GM04503 (cell line): ENCODE data around the gene RFX1.
"Not testable (repeated sequence)": the region's sequence is repeated elsewhere in the genome, so short reads cannot be mapped to it uniquely, and the experiment has no call there.

Experiments
- DNase-seq: peaks from one replicate; pipeline ENCODE4 v3.0.0-alpha.2; 2012; ENCODE audit warnings: low read depth

The RFX1 gene

DNA sequence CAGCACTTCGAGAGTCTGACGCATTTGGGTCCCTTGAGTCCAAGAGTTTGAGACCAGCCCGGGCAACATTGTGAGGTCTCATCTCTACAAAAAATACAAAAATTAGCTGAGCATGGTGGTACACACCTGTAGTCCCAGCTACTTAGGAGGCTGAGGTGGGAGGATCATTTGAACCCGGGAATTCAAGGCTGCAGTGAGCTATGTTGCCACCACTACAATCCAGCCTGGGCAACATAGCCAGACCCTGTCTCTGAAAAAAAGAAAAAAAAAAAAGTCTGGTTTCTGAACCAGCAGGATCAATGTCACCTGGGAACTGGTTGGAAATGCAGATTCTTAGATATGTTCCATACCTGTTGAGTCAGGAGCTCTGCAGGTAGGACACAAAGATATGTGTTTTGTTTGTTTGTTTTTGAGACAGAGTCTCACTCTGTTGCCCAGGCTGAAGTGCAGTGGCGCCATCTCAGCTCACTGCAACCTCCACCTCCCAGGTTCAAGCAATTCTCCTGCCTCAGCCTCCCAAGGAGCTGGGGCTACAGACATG lies 20.6 kb upstream of the RFX1 start:
- not testable (repeated sequence) for DNase-seq

DNA sequence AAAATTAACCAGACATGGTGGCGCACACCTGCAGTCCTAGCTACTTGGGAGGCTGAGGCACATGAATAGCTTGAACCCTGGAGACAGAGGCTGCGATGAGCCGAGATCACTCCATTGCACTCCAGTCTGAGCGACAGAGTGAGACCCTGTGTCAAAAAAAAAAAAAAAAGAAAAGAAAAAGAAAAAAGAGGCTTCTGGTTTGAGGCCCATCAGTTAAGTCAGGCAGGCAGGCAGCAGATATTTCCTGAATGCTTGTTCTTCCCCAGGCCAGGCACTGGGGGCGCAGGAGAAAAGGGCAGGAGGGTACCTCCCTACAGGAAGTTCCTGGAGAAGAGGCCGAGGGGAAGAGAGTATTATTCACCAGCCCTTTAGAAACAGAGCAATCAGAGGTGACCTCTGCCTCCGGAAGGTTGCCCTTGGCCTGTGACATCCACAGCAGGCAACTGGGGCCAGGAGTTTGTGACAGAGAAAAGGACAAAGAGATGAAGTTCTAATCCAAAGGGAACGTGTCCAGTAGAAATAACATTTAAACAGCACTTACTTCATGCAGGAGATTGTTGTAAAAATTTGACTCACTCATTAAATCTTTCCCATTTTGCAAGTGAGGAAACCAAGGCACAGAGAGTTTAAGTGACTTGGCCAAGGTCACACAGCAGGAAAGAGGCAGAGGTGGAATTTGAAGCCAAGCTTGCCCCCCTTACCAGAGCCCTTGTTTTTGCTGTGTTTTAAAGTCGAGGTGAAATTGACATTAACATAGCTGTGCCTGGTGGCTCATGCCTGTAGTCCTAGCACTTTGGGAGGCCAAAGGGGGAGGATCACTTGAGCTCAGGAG lies 17.5 kb upstream of the RFX1 start:
- no peak for DNase-seq

DNA sequence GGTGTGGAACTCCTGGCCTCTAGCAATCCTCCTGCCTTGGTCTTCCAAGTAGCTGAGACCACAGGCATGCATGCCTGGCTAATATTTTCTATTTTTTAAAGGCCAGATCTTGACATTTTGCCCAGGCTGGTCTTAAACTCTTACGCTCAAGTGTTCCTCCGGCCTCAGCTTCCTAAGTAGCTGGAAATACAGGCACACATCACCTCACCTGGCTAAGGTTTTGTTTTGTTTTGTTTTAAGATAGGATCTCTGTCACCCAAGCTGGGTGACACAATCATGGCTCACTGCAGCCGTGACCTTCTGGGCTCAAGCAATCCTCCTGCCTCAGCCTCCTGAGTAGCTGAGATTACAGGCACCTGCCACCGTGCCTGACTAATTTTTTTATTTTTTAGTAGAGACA lies 16.3 kb upstream of the RFX1 start:
- no peak for DNase-seq

DNA sequence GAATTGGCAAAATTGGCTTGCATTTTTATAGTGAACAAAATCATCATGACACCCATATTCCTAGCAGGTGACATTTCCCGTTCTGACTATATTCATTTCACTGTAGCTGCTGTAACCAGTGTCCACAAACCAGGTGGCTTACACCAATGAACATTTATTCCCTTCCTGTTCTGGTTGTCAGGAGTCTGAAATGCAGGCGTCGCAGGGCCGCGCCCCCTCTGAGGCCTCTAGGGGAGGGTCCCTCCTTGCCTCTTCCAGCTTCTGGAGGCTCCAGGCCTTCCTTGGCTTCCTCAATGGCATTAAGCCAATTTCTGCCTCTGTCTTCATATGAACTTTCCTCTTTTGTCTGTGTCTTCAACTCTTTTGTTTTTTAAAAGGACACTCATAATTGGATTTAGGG lies 15.4 kb upstream of the RFX1 start:
- DNase-seq = no peak

DNA sequence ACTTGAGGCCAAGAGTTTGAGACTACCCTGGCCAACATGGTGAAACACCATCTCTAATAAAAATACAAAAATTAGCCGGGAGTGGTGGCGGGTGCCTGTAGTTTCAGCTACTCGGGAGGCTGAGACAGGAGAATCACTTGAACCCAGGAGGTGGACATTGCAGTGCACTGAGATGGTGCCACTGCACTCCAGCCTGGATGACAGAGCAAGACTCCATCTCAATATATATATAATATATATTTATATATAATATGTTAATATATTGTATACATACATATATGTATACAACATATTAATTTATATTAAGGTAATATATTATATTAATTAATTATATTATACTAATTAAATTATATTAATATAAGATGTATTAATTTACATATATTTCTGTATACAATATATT lies 13.6 kb upstream of the RFX1 start:
- not testable (repeated sequence) for DNase-seq

DNA sequence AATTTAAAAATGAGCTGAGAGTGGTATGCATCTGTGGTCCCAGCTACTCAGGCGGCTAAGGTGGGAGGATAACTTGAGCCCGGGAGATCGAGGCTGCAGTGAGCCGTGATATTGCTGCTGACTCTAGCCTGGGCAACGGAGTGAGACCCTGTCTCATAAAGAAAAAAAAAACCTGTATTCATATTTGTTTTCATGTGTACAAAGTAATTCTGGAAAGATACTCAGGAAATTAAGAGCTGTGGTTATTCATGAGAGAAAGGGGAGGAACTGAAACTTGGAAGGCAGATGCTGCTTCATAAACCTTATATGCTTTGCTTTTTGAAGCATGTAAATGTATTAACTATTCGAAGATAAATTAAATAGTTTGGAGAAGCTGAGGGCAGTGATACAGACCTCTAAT lies 13.0 kb upstream of the RFX1 start:
- no peak for DNase-seq

DNA sequence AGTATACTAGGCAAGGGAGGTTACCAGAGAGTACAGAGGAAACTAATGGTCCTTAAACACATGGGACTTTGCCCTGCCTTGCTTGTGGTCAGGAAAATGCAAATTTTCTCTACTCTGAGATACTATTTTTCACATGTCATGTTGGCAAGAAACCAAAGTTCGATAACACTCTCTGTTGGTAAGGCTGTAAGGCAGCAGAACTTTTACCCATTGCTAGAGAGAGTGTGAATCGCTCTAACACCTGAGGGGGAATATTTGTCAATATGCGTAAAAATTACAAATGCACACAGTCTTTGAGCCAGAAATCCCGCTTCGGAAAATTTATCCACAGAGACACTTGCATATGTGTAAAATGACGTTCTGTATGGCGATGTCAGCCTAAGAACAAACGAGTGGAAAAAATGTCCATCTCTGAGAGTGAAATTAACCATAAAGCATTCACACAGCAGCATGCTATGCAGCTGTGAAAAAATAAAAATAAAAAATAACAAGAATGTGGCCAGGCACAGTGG lies 9.5 kb upstream of the RFX1 start:
- no peak for DNase-seq

DNA sequence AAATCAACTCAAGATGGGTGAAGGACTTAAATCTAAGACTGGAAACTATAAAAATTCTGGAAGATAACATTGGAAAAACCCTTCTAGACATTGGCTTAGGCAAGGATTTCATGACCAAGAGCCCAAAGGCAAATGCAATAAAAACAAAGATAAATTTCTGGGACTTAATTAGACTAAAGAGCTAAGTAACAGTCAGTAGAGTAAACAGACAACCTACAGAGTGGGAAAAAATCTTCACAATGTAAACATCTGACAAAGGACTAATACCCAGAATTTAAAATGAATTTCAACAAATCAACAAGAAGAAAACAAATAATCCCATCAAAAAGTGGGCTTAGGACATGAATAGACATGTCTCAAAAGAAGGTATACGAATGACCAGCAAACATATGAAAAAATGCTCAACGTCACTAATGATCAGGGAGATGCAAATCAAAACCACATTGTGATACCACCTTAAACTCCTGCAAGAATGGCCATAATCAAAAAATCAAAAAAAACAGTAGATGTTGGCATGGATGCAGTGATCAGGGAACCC lies 6.3 kb upstream of the RFX1 start:
- DNase-seq = no peak

DNA sequence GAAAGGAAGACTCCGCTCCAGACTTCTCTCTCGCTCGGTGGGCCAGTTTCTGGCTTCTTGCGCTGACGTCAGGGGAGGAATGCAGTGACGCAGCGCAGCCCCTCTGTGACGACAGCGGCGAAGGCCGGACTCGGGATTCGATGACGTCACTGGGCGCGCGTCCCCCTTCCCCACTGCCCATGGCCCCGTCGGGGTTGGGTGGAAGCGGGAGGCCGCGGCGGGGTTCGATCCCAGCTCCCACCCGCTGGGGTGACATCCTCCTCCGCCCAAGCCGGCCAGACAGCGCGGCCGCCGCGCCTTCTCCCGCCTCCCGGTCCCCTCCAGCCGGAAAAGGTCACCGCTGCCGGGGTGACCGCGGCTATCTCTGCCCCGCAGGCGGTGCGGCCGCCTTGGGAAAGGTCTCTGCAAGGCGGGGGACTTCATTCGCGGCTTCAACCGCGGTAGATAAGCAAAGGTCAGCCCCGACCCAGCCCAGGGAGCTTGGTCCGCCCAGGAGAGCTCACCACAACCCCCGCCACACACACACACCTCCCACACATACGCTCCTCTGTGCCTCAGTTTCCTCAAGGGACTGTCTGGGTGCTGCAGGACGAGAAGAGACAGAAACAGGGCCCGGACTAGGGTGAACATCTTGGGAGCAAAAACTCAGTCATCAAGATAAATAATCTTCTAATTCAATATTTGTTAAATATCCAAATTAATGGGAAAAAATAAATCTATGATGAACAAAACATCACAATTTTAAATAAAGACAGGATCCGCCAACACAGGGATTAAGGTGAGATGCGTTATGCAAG lies 844 bp upstream of the RFX1 start:
- no peak for DNase-seq

DNA sequence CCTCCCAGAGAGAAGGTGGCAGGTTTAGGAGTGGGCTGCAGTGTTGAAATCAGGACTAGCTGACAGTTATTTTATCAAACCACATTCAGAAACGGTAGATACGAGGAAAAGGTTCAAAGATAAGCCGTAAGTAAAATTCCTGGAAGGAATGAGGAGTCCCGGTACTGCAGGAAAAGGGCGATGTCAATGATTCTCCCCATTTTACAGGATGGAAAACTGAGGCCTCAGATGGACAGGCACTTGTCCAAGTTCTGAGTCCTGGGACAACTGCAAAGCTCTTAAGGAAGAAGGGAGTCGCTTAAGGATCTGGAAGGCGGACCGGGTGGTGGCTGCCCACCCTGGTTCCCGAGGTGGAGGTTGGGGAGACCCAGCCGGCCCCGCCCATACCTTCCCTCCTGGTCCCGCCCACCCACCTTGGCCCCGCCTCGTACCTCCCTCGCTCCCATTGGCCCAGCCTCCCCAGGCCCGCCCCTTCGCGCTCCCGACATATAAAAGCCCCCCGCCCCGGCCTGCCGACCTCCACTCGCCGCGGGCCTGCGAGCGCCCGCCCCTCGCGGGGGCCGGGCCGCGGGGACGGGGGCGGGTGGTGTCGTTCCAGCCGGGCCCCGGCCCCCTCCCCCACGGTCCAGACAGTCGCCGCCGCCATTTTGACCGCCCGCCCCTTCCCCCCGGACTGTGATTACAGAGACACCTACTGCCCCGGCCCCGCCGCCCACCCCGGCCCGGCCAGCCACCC lies 603 bp downstream of the RFX1 start:
- no peak for DNase-seq

DNA sequence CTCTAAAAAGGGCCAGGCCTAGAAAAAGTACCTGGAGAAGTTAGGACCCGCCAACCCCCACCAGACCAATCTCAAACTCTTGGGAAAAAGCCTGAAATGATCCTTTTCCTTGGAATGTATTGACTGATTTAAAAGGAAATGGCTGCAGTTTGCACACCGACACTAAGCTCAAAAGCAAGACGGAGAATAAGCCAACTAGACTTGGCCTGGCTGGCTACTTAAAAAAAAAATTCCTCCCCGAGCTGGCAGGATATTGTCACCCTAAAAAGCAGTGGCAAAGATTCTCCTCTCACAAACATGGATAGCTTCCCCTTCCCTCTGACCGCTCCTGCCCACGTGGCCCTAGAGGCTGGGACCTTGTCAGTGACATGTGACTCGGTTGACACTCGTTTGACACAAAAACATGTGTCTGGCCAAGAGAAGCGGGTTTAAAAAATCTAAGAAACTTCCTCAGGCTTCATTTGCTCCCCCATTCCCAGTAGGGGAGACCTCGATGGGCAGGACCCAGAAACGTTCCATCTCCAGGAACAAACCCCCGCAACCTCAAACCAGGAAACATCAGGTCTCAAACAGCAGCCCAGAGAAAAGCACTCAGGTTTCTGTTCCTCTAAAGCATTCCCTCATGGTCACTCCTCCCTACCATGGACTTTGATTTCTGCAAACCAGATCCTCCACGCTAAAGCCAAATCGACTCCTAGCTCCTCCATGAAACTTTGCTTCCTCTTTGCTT lies 1.3 kb downstream of the RFX1 start:
- no peak for DNase-seq

DNA sequence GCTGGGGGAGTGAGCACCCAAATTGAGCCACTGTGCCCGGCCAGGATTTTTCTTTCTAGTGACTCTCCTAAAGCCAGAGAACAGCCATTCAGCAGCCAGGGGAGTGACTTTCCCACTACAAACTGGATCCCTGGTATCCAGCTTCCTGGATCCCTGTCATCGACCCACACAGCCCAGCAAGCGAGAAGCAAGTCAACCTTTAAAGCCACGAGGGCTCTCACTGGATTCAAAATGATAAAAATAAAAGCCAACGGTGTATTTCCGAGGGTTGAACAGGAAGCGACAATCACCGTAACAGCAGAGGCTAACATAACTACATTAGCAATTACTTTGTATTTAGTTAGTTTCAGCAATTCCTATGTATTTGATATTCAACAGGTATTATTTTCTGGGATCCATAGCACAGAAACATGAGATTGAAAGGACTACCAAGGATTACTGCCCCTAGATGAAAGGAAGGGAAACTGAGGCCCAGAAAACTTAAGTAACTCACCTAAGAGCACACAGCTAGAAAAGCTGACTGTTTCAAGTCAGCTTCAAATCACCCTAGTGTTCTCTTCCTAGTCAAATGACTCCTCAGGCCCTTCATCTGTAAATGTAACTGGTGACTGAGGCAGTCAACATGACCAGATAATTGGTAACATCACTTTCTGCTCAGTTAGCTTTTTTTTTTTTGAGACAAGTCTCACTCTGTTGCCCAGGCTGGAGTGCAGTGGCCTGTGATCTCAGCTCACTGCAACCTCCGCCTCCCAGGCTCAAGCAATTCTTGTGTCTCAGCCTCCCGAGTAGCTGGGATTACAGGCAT lies 2.7 kb downstream of the RFX1 start:
- no peak for DNase-seq

DNA sequence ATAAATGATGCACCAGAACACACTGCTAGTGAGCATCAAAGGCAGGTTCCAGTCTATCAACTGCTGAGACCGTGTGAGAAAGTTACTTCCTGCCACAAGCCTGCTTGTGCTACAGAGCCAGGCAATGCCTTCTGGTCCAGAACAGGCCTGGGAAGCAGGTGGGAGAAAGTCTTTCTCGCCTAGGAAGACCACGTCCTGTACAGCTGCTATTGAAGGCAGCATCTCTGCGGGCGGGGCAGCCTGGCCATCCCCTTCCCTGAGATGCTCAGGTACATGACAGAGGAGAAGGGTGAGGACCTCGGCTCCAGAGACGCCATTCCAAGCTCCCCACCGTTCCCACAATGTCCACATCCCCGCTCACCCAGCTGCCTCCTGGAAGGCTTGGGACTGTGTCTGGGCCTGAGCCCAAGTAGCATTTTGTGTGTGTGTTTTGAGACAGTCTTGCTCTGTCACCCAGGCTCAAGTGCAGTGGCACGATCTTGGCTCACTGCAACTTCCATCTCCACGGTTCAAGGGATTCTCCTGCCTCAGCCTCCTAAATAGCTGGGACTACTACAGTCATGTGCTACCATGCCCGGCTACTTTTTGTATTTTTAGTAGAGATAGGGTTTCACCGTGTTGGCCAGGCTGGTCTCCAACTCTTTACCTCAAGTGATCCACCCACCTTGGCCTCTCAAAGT lies 3.4 kb downstream of the RFX1 start:
- DNase-seq = no peak

DNA sequence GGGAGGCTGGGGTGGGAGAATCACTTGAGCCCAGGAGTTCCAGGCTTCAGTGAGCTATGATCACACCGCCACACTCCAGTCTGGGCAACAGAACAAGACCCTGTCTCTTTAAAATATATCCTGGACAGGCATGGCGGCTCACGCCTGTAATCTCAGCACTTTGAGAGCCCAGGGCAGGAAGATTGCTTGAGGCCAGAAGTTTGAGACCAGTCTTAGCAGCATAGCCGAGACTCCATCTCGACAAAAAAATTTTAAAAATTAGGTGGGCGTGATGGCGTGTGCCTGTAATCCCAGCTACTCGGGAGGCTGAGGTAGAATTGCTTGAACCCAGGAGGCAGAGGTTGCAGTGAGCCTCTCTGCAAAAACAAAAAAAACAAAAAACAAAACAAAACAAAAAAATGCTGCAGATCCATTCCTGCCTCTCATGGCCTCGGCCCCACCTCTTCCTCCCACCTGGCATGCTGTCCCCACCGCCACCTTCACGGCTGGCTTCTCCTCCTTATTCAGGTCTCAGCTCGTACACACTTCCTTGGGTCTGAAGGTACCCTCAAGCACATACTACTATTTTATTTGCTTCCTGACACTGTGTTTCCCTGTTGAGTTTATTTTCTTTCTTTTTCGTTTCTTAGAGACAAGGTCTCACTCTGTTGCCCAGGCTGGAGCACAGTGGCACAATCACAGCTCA lies 5.3 kb downstream of the RFX1 start:
- DNase-seq = no peak

DNA sequence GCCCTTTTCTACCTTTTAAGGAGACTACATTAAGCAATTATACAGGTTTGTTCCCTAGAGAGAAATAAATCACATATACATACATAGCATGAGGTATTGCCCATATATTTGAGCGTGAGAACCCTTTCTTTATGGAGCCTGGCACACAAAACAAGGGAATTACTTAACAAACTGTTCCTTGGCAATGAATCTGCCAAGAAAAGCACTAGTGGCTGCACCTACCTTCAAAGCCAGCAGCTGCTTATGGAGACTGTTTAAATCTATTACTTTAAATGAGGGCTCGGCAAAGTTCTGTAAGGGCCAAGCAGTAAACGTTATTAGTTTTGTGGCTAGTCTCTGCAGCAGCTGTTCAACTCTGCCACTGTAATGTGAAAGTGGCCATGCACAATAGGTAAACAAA lies 7.0 kb downstream of the RFX1 start:
- DNase-seq = no peak

DNA sequence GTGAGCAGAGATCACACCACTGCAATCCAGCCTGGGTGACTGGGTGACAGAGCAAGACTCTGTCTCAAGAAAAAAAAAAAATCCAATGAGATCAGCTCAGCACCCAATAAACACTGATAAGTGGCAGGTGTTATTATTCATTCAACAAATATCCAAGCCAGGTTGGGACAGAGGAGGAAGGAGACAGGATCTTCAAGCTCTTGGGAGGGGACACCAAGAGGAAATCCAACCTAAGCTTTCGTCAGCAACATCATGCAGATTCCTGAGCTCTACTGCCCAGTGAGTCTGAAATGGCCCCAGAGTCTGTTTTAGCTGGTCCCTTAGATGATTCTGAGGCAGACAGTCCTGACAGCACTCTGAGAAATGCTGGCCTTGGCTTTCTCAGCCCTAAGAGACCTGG lies 7.7 kb downstream of the RFX1 start:
- no peak for DNase-seq

DNA sequence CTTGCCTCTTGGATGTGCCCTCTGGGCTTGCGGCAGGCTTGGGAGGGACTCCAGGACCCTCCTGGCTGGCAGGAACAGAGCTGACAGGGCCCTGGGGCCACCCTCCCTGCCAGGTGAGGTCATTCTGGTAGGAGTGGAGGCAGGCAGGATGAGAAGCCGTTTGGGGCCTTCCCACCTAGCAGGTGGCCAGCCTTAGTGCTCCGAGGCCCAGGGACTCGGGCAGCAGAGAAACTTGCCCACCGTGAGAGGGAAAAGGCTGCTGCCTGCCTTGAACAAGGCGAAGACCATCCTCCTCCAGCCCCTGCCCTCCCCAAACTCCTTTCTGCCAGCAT lies 8.5 kb downstream of the RFX1 start:
- no peak for DNase-seq

DNA sequence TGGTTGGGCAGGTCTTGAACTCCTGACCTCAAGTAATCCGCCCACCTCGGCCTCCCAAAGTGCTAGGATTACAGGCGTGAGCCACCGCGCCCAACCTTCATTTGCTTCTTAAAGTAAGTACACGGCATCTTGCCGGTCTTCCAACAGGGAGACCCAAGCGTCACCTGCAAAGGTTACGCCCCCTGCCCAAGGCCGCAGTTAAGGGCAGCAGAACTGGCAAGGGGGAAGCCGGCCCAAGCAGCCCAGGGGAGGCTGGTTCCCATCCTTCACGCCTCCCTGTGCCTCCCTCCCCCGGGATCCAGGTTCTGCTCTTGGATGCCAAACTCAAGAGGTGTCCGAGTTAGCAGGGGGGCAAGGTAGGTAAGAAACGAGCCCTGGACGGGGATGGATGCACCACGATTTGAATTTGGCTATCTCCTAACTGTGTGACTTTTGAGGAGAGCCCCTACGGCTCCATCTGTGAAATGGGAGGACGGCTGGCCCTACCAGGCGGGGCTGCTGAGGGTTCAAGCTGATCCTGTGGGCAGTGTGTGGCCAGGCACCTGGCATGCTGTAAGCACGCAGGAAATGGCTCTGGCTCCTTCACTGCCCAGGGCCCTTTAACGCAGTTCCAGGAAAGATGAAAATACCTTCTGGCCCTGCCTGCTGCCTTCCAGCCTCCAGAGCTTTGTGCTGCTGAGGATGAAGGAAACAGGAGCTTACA lies 9.0 kb downstream of the RFX1 start:
- DNase-seq = no peak
